Neural progenitor cell (in vitro differentiated cells): ENCODE data around the gene SLC25A19. TPM values are rescaled to one million over a fixed set of nuclear protein-coding genes. Genes with fewer than 3 reads are reported as not detected.

ENCODE experiments used
- DNase-seq: peaks from one replicate; pipeline ENCODE4 v3.0.0-alpha.2; 2016; ENCODE audit warnings: low spot score
- H2AFZ ChIP-seq: fragments of 200-600 bp; sonication (generic); replicated peaks from 2 replicates; pipeline ENCODE4 v1.6.1; 2016; ENCODE audit warnings: antibody characterized with exemption
- H3F3A ChIP-seq: fragments of 200-600 bp; sonication (generic); 2 replicates; pipeline ENCODE4 v1.6.1; 2016; ENCODE audit warnings: antibody characterized with exemption, low read depth
- H3K27ac ChIP-seq: fragments of 200-600 bp; sonication (generic); 2 replicates; pipeline ENCODE4 v1.5.1; 2016; ENCODE audit warnings: mild to moderate bottlenecking
- H3K27me3 ChIP-seq: fragments of 200-600 bp; sonication (generic); 2 replicates; pipeline ENCODE4 v1.6.1; 2016; ENCODE audit warnings: mild to moderate bottlenecking, moderate library complexity
- H3K36me3 ChIP-seq: fragments of 200-600 bp; sonication (generic); 2 replicates; pipeline ENCODE4 v1.5.1; 2016
- H3K4me1 ChIP-seq: fragments of 200-600 bp; sonication (generic); 2 replicates; pipeline ENCODE4 v1.6.1; 2016; ENCODE audit warnings: mixed run types
- H3K4me2 ChIP-seq: fragments of 200-600 bp; sonication (generic); 2 replicates; pipeline ENCODE4 v1.6.1; 2016
- H3K4me3 ChIP-seq: fragments of 200-600 bp; sonication (generic); 2 replicates; pipeline ENCODE4 v1.5.1; 2016
- H3K79me2 ChIP-seq: fragments of 200-600 bp; sonication (generic); 2 replicates; pipeline ENCODE4 v1.6.1; 2016; ENCODE audit warnings: low read depth
- H3K9ac ChIP-seq: fragments of 200-600 bp; sonication (generic); 2 replicates; pipeline ENCODE4 v1.6.1; 2016
- H3K9me3 ChIP-seq: fragments of 200-600 bp; sonication (generic); 2 replicates; pipeline ENCODE4 v1.5.1; 2016; ENCODE audit warnings: low read depth
- H4K20me1 ChIP-seq: fragments of 200-600 bp; sonication (generic); 2 replicates; pipeline ENCODE4 v1.6.1; 2016; ENCODE audit warnings: low read depth
- H3K27ac Mint-ChIP-seq: 3 replicates; pipeline ENCODE4 v1.8.0; 2021; ENCODE audit warnings: mixed read lengths
- H3K27me3 Mint-ChIP-seq: 2 replicates; pipeline ENCODE4 v1.8.0; 2022; ENCODE audit warnings: low read depth, mild to moderate bottlenecking, inconsistent platforms, moderate library complexity, mixed read lengths; ENCODE audit not compliant: insufficient read depth
- H3K36me3 Mint-ChIP-seq: 3 replicates; pipeline ENCODE4 v1.8.0; 2021; ENCODE audit warnings: mixed read lengths
- H3K4me1 Mint-ChIP-seq: 3 replicates; pipeline ENCODE4 v1.8.0; 2021; ENCODE audit warnings: mixed read lengths
- H3K4me3 Mint-ChIP-seq: 3 replicates; pipeline ENCODE4 v1.8.0; 2021; ENCODE audit warnings: mild to moderate bottlenecking, moderate library complexity, mixed read lengths
- H3K9me3 Mint-ChIP-seq: 3 replicates; pipeline ENCODE4 v1.8.0; 2020; ENCODE audit warnings: mixed read lengths
- EZH2 ChIP-seq: fragments of 200-600 bp; sonication (generic); IDR thresholded peaks from 2 replicates; pipeline ENCODE4 v1.6.1; 2017; ENCODE audit warnings: antibody characterized with exemption, mild to moderate bottlenecking, moderate library complexity
- EZH2phosphoT487 ChIP-seq: fragments of 200-600 bp; sonication (generic); IDR thresholded peaks from 2 replicates; pipeline ENCODE4 v1.6.1; 2017; ENCODE audit warnings: antibody characterized with exemption
- total RNA-seq: library from RNA; depleted of rRNA; stranded (reverse); fragments of >200 nt; gene quantifications from 2 replicates; pipeline ENCODE4 v1.2.3, GENCODE V29; 2015; ENCODE audit warnings: low replicate concordance
- TF ChIP-seq, protein P1 (sequence below): fragments of 200-600 bp; sonication (generic); IDR thresholded peaks from 2 replicates; pipeline ENCODE4 v1.5.1; 2017; ENCODE audit warnings: antibody characterized with exemption, mild to moderate bottlenecking

SLC25A19 gene
- 5.2 and 10.4 TPM in 2 replicates for total RNA-seq

DNA sequence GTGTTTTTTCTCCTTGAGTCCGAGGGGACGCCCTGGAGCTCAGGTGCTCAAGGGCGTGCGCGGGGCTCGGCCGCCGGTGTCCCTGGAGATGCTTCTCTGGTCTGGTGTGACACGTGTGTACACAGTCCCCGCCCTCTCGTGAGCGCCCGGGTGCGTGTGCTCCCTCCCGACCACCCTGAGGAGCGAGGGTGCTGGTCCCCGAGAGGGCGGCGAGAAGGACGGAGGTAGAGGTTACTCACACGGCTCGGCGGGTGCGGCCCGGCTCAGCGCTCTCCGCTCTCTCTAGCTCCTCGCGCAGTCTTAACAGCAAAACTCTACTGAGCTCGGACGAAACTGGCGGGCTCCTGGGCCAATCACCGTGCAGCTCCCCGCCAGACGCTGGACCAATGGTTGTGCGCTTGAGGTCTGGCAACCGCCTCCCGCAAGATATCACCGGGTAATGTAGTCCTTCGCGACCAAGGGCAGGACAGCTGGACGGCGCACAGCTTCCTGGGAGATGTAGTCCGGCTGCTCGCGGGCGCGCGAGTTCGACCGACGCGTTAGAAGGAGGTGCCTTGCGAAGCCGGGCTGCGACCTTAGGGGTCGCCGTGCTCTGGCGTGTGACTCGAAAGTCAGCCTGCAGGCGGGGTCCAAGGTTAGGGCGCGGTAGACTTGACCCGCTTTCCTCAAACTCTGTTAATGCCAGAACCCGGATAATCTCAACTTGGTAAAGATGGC is at the start of gene SLC25A19:
SLC25A19 (minus strand) TSS at position 319 of the 717 bp plus-strand sequence. CDS start 2,669 bp downstream, outside the sequence.
- H3K4me3 Mint-ChIP-seq: peak within 1 kb of the TSS; percentile 93
- peak within 1 kb of the TSS; percentile 34 for H3K27ac Mint-ChIP-seq
- Histone ChIP-seq H3K4me3 (peak within 1 kb of the TSS; percentile 71), H3K9me3 (no peaks in the 10 kb centered on the region), H3K79me2 (no peaks in the 10 kb centered on the region), H3K9ac (no peak within 1 kb of the TSS), H3K4me1 (peaks cover 3% of the 10 kb centered on the region), H3K27ac (no peak within 1 kb of the TSS), H3K27me3 (peaks cover 22% of the 10 kb centered on the region), H4K20me1 (no peaks in the 10 kb centered on the region), H2AFZ (peak within 1 kb of the TSS; percentile 84), H3F3A (peaks cover 4% of the 10 kb centered on the region), H3K4me2 (peak within 1 kb of the TSS; percentile 82), H3K36me3 (no peaks in the 10 kb centered on the region)
- peak; percentile 53 for TF ChIP-seq EZH2
- TF ChIP-seq EZH2phosphoT487: no peak
- TF ChIP-seq, protein P1, sequence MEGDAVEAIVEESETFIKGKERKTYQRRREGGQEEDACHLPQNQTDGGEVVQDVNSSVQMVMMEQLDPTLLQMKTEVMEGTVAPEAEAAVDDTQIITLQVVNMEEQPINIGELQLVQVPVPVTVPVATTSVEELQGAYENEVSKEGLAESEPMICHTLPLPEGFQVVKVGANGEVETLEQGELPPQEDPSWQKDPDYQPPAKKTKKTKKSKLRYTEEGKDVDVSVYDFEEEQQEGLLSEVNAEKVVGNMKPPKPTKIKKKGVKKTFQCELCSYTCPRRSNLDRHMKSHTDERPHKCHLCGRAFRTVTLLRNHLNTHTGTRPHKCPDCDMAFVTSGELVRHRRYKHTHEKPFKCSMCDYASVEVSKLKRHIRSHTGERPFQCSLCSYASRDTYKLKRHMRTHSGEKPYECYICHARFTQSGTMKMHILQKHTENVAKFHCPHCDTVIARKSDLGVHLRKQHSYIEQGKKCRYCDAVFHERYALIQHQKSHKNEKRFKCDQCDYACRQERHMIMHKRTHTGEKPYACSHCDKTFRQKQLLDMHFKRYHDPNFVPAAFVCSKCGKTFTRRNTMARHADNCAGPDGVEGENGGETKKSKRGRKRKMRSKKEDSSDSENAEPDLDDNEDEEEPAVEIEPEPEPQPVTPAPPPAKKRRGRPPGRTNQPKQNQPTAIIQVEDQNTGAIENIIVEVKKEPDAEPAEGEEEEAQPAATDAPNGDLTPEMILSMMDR: peak; percentile 58
- DNase-seq: peak; percentile 99
- peaks cover 6% of the 10 kb centered on the region for H3K27me3 Mint-ChIP-seq
- H3K36me3 Mint-ChIP-seq: no peaks in the 10 kb centered on the region
- peaks cover 8% of the 10 kb centered on the region for H3K4me1 Mint-ChIP-seq
- no peaks in the 10 kb centered on the region for H3K9me3 Mint-ChIP-seq

DNA sequence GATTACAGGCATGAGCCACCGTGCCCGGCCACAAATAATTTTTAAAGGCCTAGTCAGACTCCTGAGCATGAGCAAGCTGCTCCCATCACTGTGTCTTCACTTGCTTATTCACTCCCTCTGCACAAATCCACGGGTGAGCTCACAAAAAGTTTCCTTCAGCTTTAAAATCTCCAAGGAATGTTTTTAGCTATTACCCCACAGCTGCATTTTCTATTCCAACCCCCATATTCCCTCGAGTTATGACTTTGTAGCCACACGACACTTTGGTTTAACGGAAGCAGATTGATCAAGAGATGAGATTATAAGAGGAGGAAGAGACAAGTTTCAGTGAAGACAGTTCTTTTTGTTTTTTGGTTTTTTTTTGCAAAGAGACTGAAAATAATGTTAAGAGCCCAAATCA is 49.1 kb upstream of the SLC25A19 start:
- no peaks in the 10 kb centered on the region for H3K9me3 Mint-ChIP-seq
- Histone ChIP-seq H4K20me1 (peaks cover 71% of the 10 kb centered on the region), H3F3A (peaks cover 4% of the 10 kb centered on the region), H3K9me3 (no peaks in the 10 kb centered on the region), H2AFZ (no peak overlapping the region), H3K27me3 (no peaks in the 10 kb centered on the region), H3K9ac (no peak overlapping the region), H3K4me3 (no peak overlapping the region), H3K4me1 (peaks cover 1% of the 10 kb centered on the region), H3K79me2 (peaks cover 85% of the 10 kb centered on the region), H3K36me3 (no peaks in the 10 kb centered on the region), H3K27ac (no peak overlapping the region), H3K4me2 (no peak overlapping the region)
- peaks cover 12% of the 10 kb centered on the region for H3K4me1 Mint-ChIP-seq
- no peak overlapping the region for H3K27ac Mint-ChIP-seq
- H3K4me3 Mint-ChIP-seq: no peak overlapping the region
- no peaks in the 10 kb centered on the region for H3K36me3 Mint-ChIP-seq
- no peak for TF ChIP-seq EZH2
- TF ChIP-seq, protein P1: no peak
- TF ChIP-seq EZH2phosphoT487: no peak
- H3K27me3 Mint-ChIP-seq: peaks cover 2% of the 10 kb centered on the region
- no peak for DNase-seq

DNA sequence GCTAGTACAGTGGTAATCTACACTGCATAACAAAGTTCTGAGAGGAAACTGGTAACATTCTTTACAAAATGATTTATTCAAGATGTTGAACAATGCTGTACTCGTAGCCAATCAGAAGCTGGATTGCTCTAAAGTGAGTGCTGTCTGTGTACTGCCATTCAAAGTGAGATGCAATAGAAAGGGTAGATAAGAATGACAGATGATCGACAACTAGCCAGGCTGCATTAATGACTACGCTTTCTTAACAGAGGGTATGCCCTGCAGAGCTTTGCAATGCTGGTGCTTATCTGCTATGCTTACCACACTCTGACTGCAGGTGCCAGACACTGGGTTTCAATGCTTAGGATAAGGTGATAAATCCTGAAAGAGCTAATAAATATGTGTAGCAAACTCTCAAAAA is 46.1 kb upstream of the SLC25A19 start:
- Histone ChIP-seq H3K79me2 (peaks cover 69% of the 10 kb centered on the region), H3K27ac (no peak overlapping the region)
- H3K4me3 Mint-ChIP-seq: no peak overlapping the region

More for the DNA sequence above, 46.1 kb upstream of the SLC25A19 start:
- peaks cover 12% of the 10 kb centered on the region for H3K4me1 Mint-ChIP-seq
- Histone ChIP-seq H4K20me1 (peaks cover 46% of the 10 kb centered on the region), H3K4me2 (no peak overlapping the region), H3K4me1 (no peaks in the 10 kb centered on the region), H3K27me3 (no peaks in the 10 kb centered on the region), H3F3A (peaks cover 4% of the 10 kb centered on the region), H3K4me3 (no peak overlapping the region), H3K9ac (no peak overlapping the region), H3K36me3 (no peaks in the 10 kb centered on the region), H3K9me3 (no peaks in the 10 kb centered on the region), H2AFZ (no peak overlapping the region)
- no peaks in the 10 kb centered on the region for H3K9me3 Mint-ChIP-seq
- no peak for DNase-seq
- peaks cover 2% of the 10 kb centered on the region for H3K36me3 Mint-ChIP-seq
- TF ChIP-seq, protein P1: no peak
- TF ChIP-seq EZH2 (no peak), EZH2phosphoT487 (no peak)
- H3K27ac Mint-ChIP-seq: no peak overlapping the region
- H3K27me3 Mint-ChIP-seq: peaks cover 2% of the 10 kb centered on the region
